ENCODE data around the gene MICAL3.

MICAL3 gene

DNA sequence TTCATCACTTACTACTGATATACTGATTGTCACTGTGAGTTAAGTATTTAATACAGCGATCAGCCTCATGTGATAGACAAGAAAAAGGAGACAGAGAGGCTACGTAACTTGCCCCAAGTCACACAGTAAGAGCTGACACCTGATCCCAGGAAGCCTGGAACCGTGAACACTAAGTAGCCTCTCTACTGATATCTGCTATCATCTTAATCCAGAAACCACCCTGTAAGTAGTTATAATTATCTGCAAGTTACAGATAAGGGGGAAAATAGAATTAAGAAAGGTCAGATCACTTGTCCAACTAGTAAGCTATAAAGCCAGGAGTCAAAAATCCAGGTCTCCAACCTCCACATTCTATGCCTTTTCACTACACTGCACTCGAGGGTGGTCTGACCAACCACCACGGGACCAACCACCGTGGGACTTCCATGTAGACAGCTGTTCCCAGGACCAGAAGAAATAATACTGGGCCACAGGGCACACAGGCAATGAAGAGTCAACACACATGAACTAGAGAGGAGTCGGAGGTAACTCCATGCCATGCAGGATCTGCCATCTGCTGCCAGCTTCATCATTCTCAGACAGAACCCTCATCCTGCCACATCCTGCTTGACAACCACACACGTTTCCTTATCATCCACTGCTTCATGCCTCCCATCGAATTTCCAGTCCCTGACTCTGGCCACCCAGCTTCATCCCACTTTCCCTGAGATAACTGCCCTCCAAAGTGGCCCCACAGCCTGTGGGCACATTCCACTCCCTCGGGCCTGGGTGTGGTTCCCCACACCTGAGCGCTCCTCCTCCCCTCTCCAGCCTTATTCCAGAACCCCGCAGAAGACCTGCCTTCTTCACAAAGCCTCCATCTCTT is 58.6 kb downstream of the MICAL3 start:
- TF ChIP-seq FOXP2 (optimal IDR thresholded peaks at IDR 0.05; ENCODE audit: borderline replicate concordance, extremely low read depth, extremely low read length, insufficient read depth) (no peak), SIN3A (IDR thresholded peaks at IDR 0.05; ENCODE audit: borderline replicate concordance, insufficient read depth, low read length) (no peak), TAF1 (IDR thresholded peaks at IDR 0.05; ENCODE audit: borderline replicate concordance, insufficient read depth, low read length) (no peak), POLR2AphosphoS5 (IDR thresholded peaks at IDR 0.05; ENCODE audit: low read depth, low read length) (no peak)
- TF ChIP-seq, protein P1, sequence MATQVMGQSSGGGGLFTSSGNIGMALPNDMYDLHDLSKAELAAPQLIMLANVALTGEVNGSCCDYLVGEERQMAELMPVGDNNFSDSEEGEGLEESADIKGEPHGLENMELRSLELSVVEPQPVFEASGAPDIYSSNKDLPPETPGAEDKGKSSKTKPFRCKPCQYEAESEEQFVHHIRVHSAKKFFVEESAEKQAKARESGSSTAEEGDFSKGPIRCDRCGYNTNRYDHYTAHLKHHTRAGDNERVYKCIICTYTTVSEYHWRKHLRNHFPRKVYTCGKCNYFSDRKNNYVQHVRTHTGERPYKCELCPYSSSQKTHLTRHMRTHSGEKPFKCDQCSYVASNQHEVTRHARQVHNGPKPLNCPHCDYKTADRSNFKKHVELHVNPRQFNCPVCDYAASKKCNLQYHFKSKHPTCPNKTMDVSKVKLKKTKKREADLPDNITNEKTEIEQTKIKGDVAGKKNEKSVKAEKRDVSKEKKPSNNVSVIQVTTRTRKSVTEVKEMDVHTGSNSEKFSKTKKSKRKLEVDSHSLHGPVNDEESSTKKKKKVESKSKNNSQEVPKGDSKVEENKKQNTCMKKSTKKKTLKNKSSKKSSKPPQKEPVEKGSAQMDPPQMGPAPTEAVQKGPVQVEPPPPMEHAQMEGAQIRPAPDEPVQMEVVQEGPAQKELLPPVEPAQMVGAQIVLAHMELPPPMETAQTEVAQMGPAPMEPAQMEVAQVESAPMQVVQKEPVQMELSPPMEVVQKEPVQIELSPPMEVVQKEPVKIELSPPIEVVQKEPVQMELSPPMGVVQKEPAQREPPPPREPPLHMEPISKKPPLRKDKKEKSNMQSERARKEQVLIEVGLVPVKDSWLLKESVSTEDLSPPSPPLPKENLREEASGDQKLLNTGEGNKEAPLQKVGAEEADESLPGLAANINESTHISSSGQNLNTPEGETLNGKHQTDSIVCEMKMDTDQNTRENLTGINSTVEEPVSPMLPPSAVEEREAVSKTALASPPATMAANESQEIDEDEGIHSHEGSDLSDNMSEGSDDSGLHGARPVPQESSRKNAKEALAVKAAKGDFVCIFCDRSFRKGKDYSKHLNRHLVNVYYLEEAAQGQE (IDR thresholded peaks at IDR 0.05; ENCODE audit: insufficient read depth in 1 of 2, low read depth in 2 of 2, low read length in 2 of 2) = no peak

DNA sequence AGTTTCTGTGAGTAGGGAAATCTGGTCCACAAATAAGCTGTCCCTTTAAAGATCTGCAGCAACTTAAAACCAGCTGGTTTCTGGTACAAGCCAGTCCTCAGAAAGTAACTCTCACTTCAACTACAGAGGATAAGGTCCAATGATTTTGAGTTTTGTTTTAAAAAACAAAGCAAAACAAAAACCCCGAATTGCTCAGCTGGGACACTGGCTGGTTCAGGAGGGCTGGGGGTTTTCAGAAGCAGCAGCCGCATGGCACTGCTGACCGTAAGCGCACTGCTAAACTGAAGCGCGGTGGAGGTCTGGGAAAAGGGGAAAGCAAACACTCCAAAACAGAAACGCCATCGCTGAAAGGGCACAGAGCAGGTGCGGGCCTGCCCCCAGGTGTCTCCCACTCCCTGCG is 59.7 kb downstream of the MICAL3 start:
- TF ChIP-seq SIN3A (IDR thresholded peaks at IDR 0.05; ENCODE audit: borderline replicate concordance, insufficient read depth, low read length) = no peak

DNA sequence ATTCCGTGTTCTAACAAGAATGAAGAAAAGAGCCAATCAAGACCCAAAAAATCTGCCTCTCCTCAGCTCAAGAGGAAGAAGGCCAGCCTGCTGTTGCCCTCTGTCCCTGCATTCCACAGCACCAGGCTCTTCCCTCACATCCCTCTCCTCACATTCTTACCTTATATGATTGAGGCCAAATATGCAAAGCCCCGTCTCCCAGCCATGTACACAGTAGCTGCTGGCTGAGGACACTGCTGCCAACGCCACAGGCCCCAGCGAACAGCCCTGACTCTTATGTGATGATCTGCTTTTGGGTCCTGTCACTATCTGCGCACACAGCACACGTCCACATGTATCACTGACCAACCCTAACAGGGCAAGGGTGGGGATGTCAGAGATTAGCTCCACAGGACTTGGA is 60.2 kb downstream of the MICAL3 start:
- TF ChIP-seq, protein P1 (IDR thresholded peaks at IDR 0.05; ENCODE audit: insufficient read depth in 1 of 2, low read depth in 2 of 2, low read length in 2 of 2) = no peak
- no peak for TF ChIP-seq POLR2AphosphoS5 (IDR thresholded peaks at IDR 0.05; ENCODE audit: low read depth, low read length)
- TF ChIP-seq TAF1 (IDR thresholded peaks at IDR 0.05; ENCODE audit: borderline replicate concordance, insufficient read depth, low read length) = no peak
- TF ChIP-seq FOXP2 (optimal IDR thresholded peaks at IDR 0.05; ENCODE audit: borderline replicate concordance, extremely low read depth, extremely low read length, insufficient read depth) = no peak
- no peak for TF ChIP-seq SIN3A (IDR thresholded peaks at IDR 0.05; ENCODE audit: borderline replicate concordance, insufficient read depth, low read length)

DNA sequence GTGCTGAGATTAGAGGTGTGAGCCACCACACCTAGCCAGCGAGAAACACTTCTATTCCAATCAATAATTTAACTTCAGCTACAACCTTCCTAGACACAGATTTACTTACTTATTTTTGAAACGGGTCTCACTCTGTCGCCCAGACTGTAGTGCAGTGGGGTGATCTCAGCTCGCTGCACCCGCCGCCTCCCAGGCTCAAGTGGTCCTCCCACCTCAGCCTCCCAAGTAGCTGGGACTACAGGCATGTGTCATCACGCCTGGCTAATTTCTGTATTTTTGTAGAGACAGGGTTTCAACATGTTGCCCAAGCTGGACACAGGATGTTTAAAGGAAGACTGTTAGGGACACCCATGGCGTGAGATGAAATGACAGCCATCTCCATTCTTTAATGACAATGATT is 61.3 kb downstream of the MICAL3 start:
- TF ChIP-seq TAF1 (IDR thresholded peaks at IDR 0.05; ENCODE audit: borderline replicate concordance, insufficient read depth, low read length) (no peak), POLR2AphosphoS5 (IDR thresholded peaks at IDR 0.05; ENCODE audit: low read depth, low read length) (no peak), SIN3A (IDR thresholded peaks at IDR 0.05; ENCODE audit: borderline replicate concordance, insufficient read depth, low read length) (no peak), FOXP2 (optimal IDR thresholded peaks at IDR 0.05; ENCODE audit: borderline replicate concordance, extremely low read depth, extremely low read length, insufficient read depth) (no peak)
- TF ChIP-seq, protein P1 (IDR thresholded peaks at IDR 0.05; ENCODE audit: insufficient read depth in 1 of 2, low read depth in 2 of 2, low read length in 2 of 2) = no peak

DNA sequence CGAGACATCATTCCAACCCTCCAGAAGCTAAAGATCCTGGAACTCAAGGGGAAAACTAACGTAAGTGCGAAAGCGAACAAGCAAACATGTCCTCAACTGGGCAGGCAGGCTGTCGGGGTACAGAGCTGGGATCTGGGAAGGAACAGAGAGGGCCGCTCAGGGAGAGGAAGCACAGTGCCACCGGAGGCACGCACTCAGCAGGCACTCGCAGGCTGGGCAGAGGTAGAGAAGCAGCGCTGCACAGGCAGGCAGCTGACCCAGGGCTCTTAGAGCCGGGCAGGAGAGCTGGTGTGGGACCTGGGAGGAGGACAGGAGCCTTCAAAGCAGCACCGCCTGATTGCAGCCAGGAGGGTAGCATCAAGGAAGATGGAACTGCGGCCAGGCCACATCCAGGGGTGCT is 62.2 kb downstream of the MICAL3 start:
- TF ChIP-seq POLR2AphosphoS5 (IDR thresholded peaks at IDR 0.05; ENCODE audit: low read depth, low read length) (no peak), SIN3A (IDR thresholded peaks at IDR 0.05; ENCODE audit: borderline replicate concordance, insufficient read depth, low read length) (no peak), FOXP2 (optimal IDR thresholded peaks at IDR 0.05; ENCODE audit: borderline replicate concordance, extremely low read depth, extremely low read length, insufficient read depth) (no peak), TAF1 (IDR thresholded peaks at IDR 0.05; ENCODE audit: borderline replicate concordance, insufficient read depth, low read length) (no peak)
- TF ChIP-seq, protein P1 (IDR thresholded peaks at IDR 0.05; ENCODE audit: insufficient read depth in 1 of 2, low read depth in 2 of 2, low read length in 2 of 2) = no peak

Data from PFSK-1 (cell line).